Choroid plexus epithelial cell (primary cell): ENCODE results near the gene S100A13.
"Not testable (repeated sequence)": the region's sequence is repeated elsewhere in the genome, so short reads cannot be mapped to it uniquely, and the experiment has no call there.

ENCODE experiments used
- DNase-seq: peaks from one replicate; pipeline ENCODE4 v3.0.0-alpha.2; 2010; ENCODE audit warnings: low read depth
- H3K4me3 ChIP-seq: 2 replicates; pipeline ENCODE4 v1.5.1; 2011; ENCODE audit warnings: low read depth, mild to moderate bottlenecking, control low read depth, low read length, moderate library complexity
- TF ChIP-seq, protein P1 (sequence below): conservative IDR thresholded peaks from 2 replicates; pipeline ENCODE4 v1.5.1; 2011; ENCODE audit warnings: low read depth, mild to moderate bottlenecking, control low read depth, inconsistent platforms, low read length, moderate library complexity

The S100A13 gene

GRCh38 chr1:153597206-153597605 lies 30.1 kb downstream of the S100A13 start:
- H3K4me3 ChIP-seq: no peak overlapping the region
- DNase-seq: peak; percentile 47
- TF ChIP-seq, protein P1, sequence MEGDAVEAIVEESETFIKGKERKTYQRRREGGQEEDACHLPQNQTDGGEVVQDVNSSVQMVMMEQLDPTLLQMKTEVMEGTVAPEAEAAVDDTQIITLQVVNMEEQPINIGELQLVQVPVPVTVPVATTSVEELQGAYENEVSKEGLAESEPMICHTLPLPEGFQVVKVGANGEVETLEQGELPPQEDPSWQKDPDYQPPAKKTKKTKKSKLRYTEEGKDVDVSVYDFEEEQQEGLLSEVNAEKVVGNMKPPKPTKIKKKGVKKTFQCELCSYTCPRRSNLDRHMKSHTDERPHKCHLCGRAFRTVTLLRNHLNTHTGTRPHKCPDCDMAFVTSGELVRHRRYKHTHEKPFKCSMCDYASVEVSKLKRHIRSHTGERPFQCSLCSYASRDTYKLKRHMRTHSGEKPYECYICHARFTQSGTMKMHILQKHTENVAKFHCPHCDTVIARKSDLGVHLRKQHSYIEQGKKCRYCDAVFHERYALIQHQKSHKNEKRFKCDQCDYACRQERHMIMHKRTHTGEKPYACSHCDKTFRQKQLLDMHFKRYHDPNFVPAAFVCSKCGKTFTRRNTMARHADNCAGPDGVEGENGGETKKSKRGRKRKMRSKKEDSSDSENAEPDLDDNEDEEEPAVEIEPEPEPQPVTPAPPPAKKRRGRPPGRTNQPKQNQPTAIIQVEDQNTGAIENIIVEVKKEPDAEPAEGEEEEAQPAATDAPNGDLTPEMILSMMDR: no peak

DNA sequence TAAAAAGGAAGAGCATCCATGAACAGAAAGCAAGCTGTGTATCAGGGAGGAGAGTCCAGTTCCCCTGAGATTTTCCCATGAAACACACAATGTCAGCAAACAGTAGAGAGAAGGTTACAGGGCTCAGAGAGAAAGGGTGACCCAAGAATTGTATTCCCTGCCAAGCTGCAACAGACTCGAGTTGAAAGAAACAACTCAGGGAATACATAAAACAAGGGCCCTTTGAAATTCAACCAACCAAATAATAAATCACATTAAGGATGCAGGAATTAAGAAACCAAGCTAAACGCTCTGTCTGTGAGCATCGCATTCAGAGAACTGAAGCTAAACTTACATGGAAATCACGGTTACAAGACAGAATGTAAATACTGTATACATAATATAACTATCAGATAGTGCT lies 34.6 kb downstream of the S100A13 start:
- no peak overlapping the region for H3K4me3 ChIP-seq
- TF ChIP-seq, protein P1: no peak

GRCh38 chr1:153588482-153588881 lies 38.8 kb downstream of the S100A13 start:
- no peak for DNase-seq
- no peak overlapping the region for H3K4me3 ChIP-seq
- TF ChIP-seq, protein P1: no peak

More for the DNA sequence above, 34.6 kb downstream of the S100A13 start:
- DNase-seq: no peak

- not testable (repeated sequence) for DNase-seq
These were observed 39.3 kb downstream of the S100A13 start for GRCh38 chr1:153588033-153588432.

GRCh38 chr1:153587314-153587713 lies 40.0 kb downstream of the S100A13 start:
- DNase-seq: no peak
- H3K4me3 ChIP-seq: no peak overlapping the region
- TF ChIP-seq, protein P1: no peak

More at GRCh38 chr1:153588033-153588432, 39.3 kb downstream of the S100A13 start:
- not testable (repeated sequence) for H3K4me3 ChIP-seq

- TF ChIP-seq, protein P1: no peak
- no peak for DNase-seq
- no peak overlapping the region for H3K4me3 ChIP-seq
These were observed 41.0 kb downstream of the S100A13 start for GRCh38 chr1:153586347-153586746.

GRCh38 chr1:153585006-153585405 lies 42.3 kb downstream of the S100A13 start:
- no peak for DNase-seq
- TF ChIP-seq, protein P1: no peak

GRCh38 chr1:153583976-153584375 lies 43.3 kb downstream of the S100A13 start:
- TF ChIP-seq, protein P1: no peak
- DNase-seq: peak; percentile 50
- no peak overlapping the region for H3K4me3 ChIP-seq

More at GRCh38 chr1:153585006-153585405, 42.3 kb downstream of the S100A13 start:
- no peak overlapping the region for H3K4me3 ChIP-seq

DNA sequence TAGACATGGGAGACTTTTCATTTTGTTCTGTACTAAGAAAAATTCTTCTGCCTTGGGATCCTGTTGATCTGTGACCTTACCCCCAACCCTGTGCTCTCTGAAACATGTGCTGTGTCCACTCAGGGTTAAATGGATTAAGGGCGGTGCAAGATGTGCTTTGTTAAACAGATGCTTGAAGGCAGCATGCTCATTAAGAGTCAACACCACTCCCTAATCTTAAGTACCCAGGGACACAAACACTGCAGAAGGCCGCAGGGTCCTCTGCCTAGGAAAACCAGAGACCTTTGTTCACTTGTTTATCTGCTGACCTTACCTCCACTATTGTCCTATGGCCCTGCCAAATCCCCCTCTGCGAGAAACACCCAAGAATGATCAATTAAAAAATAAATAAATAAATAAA lies 43.8 kb downstream of the S100A13 start:
- not testable (repeated sequence) for H3K4me3 ChIP-seq, DNase-seq

GRCh38 chr1:153582836-153583235 lies 44.5 kb downstream of the S100A13 start:
- not testable (repeated sequence) for DNase-seq, H3K4me3 ChIP-seq
